ENCODE data around the gene C5orf52. TPM values are rescaled to one million over a fixed set of nuclear protein-coding genes. Genes with fewer than 3 reads are reported as not detected.

Gene C5orf52
- total RNA-seq, result not detected in 2 replicates

DNA sequence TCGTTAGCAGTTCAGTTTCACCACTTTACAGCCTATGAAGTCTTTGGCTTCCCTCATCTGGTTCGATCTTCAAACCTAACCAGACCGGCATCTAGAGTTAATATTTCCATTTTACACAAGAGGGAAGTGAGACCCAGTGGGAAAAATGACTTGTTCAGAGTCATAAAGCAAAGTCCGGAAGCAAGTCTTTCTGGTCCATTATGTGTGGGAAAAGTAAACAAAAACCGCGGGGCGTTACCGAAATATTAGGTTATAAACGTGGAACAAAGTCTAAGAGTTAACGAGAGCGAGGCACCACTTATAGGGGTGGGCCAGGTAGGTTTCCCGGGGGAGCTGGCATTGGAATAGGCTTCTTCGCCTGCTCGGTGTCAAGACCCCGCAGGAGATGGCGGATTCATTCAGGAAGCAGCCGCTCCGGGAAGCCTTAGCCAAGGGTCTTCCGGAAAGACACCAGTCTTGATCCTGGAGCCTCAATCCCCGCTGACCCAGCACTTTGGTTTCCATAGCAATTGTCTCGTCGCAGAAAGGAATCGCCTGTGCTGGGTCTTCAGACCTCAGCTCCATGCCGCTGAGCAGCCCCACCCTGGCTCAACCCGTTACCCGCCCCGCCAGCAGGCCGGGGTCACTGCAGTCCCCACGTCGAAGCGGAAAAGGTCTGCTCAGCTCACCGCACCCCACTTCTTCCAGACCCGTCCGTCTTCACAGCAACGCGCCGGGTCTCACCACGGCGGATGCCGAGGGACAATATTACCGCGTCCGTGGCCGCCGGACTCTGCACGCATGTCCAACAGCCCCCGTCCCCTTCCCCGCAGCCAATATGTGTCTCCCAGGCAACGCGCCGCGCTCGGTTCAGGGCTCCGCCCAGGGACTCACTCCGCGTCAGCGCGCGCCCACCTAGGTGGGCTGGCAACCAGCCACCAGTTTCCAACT lies at the start of gene C5orf52:
Gene C5orf52 (plus strand): TSS at position 872 of the 930 bp plus-strand sequence. CDS start 82 bp downstream, outside the sequence.

DNA sequence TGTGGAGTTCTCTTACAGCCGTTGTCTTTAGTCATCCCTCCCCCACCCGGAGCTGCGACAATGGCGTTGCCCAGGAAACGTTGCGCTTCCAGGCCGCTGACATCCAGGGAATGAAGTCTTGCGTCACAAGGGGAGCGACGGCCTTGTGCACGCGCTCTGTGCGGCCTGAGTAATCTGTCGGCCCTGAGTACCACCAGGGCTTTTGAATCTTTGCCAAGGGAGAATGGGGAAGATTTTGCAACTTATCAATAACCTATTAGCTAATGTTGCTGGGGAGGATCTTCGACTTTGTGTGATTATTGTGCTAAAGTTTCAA lies 19.0 kb upstream of the C5orf52 start, which contains the start of gene SOX30:
Gene SOX30 (minus strand): TSS at position 62 of the 316 bp plus-strand sequence. CDS start 360 bp downstream, outside the sequence.

Other genes with a start within 250 kb of the C5orf52 start
- gene NIPAL4, start 211.3 kb upstream of the C5orf52 start, total RNA-seq, result 0.12 and 0.32 TPM in 2 replicates
- 28.7 and 32.3 TPM in 2 replicates for gene ADAM19, start 95.8 kb upstream of the C5orf52 start, total RNA-seq
- gene SOX30, start 19.1 kb upstream of the C5orf52 start, total RNA-seq, result under 0.01 TPM in 1 of 2 replicates, not detected in the other
- gene THG1L, start 59.9 kb downstream of the C5orf52 start, total RNA-seq, result 12.4 and 17.0 TPM in 2 replicates
- 2.4 and 3.1 TPM in 2 replicates for gene LSM11, start 72.2 kb downstream of the C5orf52 start, total RNA-seq
- 91.8 and 125 TPM in 2 replicates for gene CLINT1, start 187.6 kb downstream of the C5orf52 start, total RNA-seq